ENCODE data around the gene SLC44A5. TPM values are rescaled to one million over a fixed set of nuclear protein-coding genes. Genes with fewer than 3 reads are reported as not detected.

The SLC44A5 gene
- total and polyA plus RNA-seq, 2 experiments from 2014 or later: 3.3 to 11.7 TPM

- TF ChIP-seq ZNF462 (CRISPR knock-in tag; IDR thresholded peaks at IDR 0.05) (no peak), EZH2phosphoT487 (IDR thresholded peaks at IDR 0.05; ENCODE audit: unreplicated experiment) (no peak), ZNF114 (CRISPR knock-in tag; IDR thresholded peaks at IDR 0.05) (no peak), STAT1 (IDR thresholded peaks at IDR 0.05; ENCODE audit: unreplicated experiment) (no peak), CTCF (conservative IDR thresholded peaks at IDR 0.05; ENCODE audit: low read depth in 2 of 2) (no peak), CREB1 (CRISPR knock-in tag; IDR thresholded peaks at IDR 0.05; ENCODE audit: low read depth) (no peak)
Measured at GRCh38 chr1:75243124-75243523, 367.8 kb downstream of the SLC44A5 start (continued).

- Mint-ChIP-seq H3K4me1 (no peaks in the 10 kb centered on the region), H3K27ac (no peak overlapping the region), H3K9me3 (no peaks in the 10 kb centered on the region), H3K36me3 (ENCODE audit: low read depth) (no peaks in the 10 kb centered on the region), H3K27me3 (ENCODE audit: insufficient read depth, low read depth, poor library complexity) (no peaks in the 10 kb centered on the region), H3K4me3 (no peak overlapping the region)
- no peaks in the 10 kb centered on the region for H3K36me3 ChIP-seq (ENCODE audit: insufficient read depth)
- ATAC-seq (no peak), DNase-seq (ENCODE audit: low spot score) (no peak)
- no peaks in the 10 kb centered on the region for H4K20me1 ChIP-seq (replicated peaks; ENCODE audit: insufficient read depth)
- H3F3A ChIP-seq (replicated peaks; ENCODE audit: low read depth): no peaks in the 10 kb centered on the region
- H3K4me1 ChIP-seq (ENCODE audit: insufficient read depth): no peaks in the 10 kb centered on the region
- TF ChIP-seq NANOG (IDR thresholded peaks at IDR 0.05; ENCODE audit: borderline replicate concordance) (no peak), ZNF114 (CRISPR knock-in tag; IDR thresholded peaks at IDR 0.05) (no peak), POLR2AphosphoS5 (IDR thresholded peaks at IDR 0.05; ENCODE audit: low read depth) (no peak), ETS1 (IDR thresholded peaks at IDR 0.05) (no peak)
- H3K27ac ChIP-seq (ENCODE audit: low read depth): no peak overlapping the region
- no peak overlapping the region for H3K4me3 ChIP-seq
- H3K79me2 ChIP-seq (replicated peaks; ENCODE audit: insufficient read depth): no peaks in the 10 kb centered on the region
- H3K27me3 ChIP-seq (ENCODE audit: insufficient read depth): no peaks in the 10 kb centered on the region
- no peak overlapping the region for H3K4me2 ChIP-seq
- H3K9me2 ChIP-seq (ENCODE audit: insufficient read depth): no peaks in the 10 kb centered on the region
- H2AFZ ChIP-seq: no peak overlapping the region
Measured at GRCh38 chr1:75237316-75237715, 373.6 kb downstream of the SLC44A5 start.
